G401.6 (cell line): ENCODE measurements around the gene PNPLA2.

Experiments
- FAIRE-seq: peaks from 2 replicates; lab custom pipeline; 2012; peaks lifted over from hg19 to GRCh38; lab: Jason Lieb, UNC

PNPLA2 gene

DNA sequence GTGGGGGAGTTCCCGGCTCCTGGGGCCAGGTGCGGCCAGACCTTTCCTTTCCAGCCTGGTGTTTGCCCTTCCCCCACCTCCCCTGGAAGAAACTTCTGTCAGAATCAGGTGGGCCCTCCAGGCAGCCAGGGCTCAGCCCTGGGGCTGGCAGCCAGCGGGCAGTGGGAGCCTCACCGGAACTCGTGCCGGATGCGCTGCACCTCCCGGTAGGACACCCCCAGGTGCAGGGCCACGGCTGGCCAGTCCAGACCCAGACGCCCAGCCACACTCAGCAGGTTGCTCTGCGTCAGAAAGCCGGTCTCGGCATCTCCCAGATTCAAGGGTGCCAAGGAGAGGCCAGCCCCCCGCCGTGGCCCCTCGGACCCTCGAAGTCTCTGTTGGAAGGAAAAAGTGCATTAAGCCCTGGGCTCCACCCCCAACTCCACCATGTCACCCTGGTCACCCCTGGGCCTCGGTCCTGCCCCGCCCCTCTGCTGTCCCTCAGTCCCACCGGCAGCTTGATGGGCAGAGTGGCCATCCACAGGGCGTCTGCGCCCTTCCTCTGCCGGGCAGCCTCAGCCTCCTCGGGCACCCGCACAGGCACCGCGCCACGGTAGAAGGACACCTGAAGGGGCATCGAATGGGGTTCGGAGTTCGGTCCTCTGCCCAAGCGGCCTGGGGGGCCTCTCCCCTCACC, 18.9 kb upstream of the PNPLA2 start:
- no peak for FAIRE-seq

- FAIRE-seq = no peak
Observed at GRCh38 chr11:800473-800872, 18.2 kb upstream of the PNPLA2 start.

GRCh38 chr11:801097-801780, 17.5 kb upstream of the PNPLA2 start:
- FAIRE-seq = no peak

- FAIRE-seq = no peak
Observed at GRCh38 chr11:802018-802617, 16.6 kb upstream of the PNPLA2 start.

GRCh38 chr11:802693-803466, 15.8 kb upstream of the PNPLA2 start:
- FAIRE-seq = no peak

DNA sequence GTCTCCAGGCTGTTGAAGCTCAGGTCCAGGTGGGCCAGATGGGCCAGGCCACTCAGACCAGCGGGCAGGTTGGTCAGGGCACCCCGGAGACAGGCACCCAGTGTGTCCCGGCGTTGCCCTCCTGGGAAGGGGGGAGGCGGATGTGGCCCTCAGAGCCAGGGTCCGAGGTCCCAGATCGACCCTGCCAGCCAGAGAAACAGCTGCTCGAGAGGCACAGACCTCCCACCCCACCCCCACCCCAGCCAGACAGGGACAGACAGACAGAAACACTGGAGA, 15.3 kb upstream of the PNPLA2 start:
- no peak for FAIRE-seq

- FAIRE-seq = no peak
Observed at GRCh38 chr11:803770-804598, 14.7 kb upstream of the PNPLA2 start.

DNA sequence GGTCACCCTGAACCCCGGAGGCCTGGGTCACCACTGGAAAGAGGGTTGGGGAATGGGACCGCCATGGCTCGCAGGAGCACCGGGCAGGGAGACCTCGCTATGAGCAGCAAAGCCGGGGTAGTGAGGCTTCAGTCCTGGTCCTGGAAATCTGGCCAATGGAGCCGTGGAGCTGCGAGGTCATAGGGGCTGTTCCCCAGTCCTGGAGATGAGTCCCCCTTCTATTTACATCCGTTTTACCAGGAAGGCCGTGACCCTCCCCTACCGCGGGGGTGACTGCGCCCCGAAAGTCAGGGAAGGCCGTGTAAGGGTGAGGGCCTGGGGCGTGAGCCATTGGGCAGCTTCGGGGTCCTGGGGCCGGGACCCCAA, 14.1 kb upstream of the PNPLA2 start:
- FAIRE-seq = no peak

DNA sequence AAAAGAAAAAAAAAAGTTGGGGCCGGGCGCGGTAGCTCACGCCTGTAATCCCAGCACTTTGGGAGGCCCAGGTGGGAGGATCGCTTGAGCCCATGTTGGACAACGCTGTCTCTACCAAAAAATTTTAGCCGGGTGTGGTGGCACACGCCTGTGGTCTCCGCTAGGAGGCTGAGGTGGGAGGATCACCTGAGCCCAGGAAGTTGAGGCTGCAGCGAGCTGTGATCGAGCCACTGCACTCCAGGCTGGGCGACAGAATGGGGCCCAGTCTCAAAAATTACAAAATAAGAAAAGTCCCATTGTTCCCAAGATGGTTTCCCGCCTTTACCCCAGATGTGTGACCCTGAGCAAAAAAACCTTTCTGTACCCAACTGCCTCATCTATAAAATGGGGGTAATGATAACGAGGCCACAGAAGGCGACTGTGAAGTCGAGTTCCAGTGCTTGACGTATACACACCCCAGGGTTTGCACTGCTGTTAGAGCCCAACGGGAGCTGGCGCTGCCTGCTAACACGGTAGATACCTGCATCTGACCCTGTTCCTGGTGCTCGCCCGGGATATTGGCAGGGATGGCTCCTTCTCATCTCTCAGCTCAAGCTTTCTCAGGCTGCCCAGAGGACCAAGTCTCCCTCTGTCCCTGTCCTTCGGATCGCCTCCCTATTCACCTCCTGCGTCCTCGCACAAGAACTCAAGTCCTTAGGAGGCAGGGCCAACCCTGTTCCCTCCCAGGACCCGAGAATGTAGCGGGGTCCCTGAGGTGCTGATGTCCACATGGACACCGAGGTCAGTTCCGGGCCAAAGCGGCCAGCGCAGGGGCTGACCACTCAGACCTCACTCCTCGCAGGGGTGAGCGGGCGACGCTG, 10.1 kb upstream of the PNPLA2 start:
- no peak for FAIRE-seq

DNA sequence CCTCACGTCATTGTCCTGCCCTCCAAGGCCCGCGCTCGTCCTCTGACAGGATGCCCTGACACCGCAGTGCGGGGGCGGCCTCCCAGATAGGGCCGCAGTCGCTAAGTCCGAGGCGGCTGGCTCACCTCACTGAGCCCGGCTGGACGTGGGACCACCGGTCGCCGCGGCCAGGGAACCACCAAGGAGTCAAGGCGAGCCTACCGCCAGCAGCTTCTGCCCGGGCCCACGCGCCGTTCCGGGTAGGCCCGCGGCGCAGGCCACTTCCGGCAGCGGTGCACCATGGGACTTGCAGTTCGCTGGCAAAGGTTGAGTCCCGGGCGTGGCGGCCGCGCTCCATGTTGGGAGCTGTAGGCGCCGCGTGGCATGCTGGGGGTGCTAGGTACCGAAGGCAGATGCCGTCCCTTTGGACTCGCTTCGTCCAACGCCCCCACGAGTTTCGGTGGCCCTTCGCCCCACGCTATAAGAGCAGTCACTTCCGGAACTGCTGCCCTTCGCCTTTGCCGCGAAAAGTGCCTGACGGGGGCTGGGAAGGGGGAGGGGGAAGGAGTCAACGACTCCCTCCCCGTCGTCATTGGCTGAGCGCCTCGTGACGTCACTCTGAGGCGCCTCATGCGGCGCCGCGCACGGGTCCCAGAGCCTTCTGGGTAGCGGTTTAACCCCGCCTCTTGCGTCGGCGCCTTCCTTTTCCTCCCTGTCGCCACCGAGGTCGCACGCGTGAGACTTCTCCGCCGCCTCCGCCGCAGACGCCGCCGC, 9.3 kb upstream of the PNPLA2 start, which contains the start of gene RPLP2:
Gene RPLP2 (plus strand): TSS at position 681 of the 753 bp plus-strand sequence. CDS start 268 bp downstream, outside the sequence.
- peak; percentile 93 for FAIRE-seq

DNA sequence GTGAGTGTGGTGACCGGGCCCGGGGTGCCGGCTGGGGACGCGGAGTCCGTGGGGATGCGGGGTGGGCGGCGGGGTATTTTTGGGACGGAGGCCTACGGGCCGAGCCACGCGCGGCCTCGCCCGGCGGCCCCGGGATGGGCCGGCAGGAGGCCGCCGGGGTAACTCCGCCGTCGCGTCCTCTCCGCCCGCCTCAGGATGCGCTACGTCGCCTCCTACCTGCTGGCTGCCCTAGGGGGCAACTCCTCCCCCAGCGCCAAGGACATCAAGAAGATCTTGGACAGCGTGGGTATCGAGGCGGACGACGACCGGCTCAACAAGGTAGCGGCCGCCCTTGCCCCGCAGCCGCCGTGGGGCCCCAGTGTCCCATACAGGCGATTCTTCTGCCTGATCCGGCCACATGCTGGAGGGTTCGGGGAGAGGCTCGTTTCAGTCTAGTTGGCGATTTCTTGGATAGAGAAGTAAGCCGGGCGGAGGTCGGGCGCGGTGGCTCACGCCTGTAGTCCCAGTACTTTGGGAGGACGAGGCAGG, 8.6 kb upstream of the PNPLA2 start:
- FAIRE-seq = no peak

DNA sequence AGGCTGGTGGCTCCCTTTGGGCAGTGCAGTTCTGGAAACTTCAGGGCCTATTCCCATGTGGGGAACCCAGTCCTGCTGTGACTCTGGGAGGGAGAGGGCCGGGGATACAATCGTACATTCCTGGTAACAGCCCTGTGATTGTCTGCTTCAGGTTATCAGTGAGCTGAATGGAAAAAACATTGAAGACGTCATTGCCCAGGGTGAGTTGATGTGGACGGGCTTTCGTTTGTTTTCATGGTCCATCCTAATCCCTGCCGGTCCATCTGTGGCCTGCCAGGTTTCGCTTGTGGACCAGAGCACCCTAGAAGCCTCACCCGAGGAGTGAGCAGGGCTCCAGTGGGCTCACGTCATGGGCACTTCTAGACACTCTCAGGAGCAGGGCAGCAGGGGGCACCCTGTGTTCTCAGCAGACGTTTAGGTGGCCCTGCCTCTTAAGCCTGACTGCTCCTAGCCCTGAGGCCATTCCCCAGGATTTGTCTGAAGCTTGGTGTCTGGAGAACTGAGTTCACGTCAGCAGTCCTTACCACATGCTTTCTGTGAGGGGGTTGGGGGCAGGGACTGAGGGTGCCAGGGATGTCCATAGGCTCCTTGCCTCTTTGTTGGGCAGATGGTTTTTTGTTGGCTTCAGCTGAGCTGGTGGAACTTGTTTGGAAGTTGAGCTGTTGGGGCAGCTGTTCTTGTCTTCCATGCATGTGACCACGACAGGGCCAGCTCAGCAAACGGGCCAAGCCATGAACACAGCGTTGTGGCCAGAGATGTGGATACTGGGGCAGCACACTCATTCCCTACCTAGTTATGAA, 7.1 kb upstream of the PNPLA2 start:
- no peak for FAIRE-seq

DNA sequence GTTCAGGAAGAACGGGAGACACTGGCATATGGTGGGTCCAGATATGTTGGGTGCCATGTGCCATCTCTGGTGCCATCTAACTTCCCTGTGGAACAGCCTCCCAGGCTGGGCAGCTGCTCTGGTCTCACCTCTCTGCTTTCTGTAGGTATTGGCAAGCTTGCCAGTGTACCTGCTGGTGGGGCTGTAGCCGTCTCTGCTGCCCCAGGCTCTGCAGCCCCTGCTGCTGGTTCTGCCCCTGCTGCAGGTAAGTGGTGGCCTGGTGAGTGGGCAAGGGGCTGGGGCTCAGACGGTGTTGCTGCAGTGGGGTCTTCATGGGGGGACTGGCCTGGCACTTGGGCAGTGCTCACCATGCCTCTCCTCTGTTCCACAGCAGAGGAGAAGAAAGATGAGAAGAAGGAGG, 6.3 kb upstream of the PNPLA2 start:
- no peak for FAIRE-seq

DNA sequence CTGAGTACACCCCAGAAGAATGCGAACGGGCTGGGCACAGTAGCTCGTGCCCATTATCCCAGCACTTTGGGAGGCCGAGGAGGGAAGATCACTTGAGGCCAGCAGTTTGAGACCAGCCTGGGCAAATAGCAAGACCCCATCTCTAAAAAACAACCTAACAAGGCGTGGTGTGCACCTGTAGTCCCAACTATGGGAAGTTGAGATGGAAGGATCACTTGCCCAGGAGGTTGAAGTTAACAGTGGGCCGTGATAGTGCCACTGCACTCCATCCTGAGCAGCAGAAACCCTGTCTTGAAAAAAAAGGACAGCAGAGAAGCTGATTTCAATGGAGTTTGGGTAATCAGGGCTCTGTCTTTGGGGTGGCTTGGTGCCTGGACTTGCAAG, 5.7 kb upstream of the PNPLA2 start:
- FAIRE-seq = no peak

- FAIRE-seq = no peak
Observed at GRCh38 chr11:813456-814096, 5.1 kb upstream of the PNPLA2 start.

- no peak for FAIRE-seq
Observed at GRCh38 chr11:815675-816432, 2.9 kb upstream of the PNPLA2 start.

DNA sequence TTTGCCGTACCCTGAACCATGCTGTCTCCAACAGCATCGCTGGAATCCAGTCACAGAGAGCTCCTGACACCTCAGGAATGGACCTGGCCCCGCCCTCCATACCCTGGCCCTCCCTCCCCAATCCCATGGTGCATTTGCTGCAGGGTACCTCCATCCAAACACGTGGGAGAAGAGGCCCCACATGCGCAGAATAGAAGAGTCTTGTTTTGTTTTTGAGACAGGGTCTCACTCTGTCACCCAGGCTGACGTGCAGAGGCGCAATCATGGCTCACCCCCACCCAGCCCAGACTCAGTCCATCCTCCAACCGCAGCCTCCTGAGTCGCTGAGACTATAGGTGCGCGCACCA, 2.3 kb upstream of the PNPLA2 start:
- FAIRE-seq = peak; percentile 96
